ENCODE results near the gene DNAH2. TPM values are rescaled to one million over a fixed set of nuclear protein-coding genes. Genes with fewer than 3 reads are reported as not detected.
A peak's percentile ranks its signal among the peaks of the same experiment; 100 is the strongest.

The DNAH2 gene, protein sequence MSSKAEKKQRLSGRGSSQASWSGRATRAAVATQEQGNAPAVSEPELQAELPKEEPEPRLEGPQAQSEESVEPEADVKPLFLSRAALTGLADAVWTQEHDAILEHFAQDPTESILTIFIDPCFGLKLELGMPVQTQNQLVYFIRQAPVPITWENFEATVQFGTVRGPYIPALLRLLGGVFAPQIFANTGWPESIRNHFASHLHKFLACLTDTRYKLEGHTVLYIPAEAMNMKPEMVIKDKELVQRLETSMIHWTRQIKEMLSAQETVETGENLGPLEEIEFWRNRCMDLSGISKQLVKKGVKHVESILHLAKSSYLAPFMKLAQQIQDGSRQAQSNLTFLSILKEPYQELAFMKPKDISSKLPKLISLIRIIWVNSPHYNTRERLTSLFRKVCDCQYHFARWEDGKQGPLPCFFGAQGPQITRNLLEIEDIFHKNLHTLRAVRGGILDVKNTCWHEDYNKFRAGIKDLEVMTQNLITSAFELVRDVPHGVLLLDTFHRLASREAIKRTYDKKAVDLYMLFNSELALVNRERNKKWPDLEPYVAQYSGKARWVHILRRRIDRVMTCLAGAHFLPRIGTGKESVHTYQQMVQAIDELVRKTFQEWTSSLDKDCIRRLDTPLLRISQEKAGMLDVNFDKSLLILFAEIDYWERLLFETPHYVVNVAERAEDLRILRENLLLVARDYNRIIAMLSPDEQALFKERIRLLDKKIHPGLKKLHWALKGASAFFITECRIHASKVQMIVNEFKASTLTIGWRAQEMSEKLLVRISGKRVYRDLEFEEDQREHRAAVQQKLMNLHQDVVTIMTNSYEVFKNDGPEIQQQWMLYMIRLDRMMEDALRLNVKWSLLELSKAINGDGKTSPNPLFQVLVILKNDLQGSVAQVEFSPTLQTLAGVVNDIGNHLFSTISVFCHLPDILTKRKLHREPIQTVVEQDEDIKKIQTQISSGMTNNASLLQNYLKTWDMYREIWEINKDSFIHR (N-terminal part only)
- polyA plus RNA-seq (2012; ENCODE audit: insufficient read depth, insufficient read length, low read depth) = 4.2 TPM

DNA sequence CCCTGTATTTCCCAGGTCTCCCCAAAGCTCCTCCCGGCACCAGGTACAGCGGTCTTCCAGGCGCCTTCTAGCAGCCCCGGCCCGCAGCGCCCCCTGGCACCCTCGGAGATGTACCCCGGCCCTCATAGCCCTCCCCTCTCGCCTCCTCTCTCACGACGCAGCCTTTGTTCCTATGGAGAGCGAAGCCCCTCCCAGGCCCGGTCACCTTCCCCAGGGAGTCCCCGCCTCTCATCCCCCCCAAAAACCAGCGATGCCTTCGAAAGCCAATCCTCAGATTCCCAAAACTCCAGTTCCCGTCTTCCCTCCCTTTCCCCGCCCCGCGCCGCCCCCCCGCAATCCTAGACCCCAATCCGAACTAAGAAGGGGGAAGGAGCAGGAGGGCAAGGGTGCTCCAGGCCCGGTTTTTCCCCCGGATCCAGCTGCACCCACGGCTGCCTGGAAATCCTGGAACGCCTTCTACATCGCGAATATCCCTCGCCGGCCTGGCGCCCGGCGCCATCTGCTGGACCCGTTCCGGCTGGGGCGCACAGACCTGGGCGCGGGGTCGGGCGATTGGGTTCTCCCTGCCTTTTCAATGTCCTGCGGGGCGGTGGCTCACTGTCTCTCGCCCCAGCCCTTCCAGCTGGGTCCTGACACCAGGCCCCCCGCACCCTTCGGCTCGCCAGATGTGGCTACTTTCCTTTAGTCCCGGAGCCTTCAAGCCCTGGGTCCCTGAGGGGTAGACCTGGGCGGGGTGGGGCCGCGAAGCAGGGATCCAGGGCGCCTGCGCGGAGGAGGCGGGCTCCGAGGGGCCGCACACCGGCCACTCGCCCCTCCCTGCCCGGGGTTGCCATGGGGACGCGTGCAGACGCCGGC, at the start of gene DNAH2:
Gene DNAH2 (plus strand): TSS at position 844 of the 855 bp plus-strand sequence. CDS start 1,991 bp downstream, outside the sequence.
- peak; percentile 40 for TF ChIP-seq CTCF (IDR thresholded peaks at IDR 0.05; ENCODE audit: low read depth, low read length)
- no peaks in the 10 kb centered on the region for H3K9me3 ChIP-seq
- no peaks in the 10 kb centered on the region for H3K36me3 ChIP-seq
- H3K4me3 ChIP-seq (ENCODE audit: low read depth, low read length) = peak within 1 kb of the TSS; percentile 55
- DNase-seq = peak; percentile 87
- no peaks in the 10 kb centered on the region for H3K4me1 ChIP-seq
- H3K27me3 ChIP-seq = peaks cover 4% of the 10 kb centered on the region; the same call in 1 of the 2 replicates

GRCh38 chr17:7668482-7668881, 49.1 kb upstream of the DNAH2 start:
- TF ChIP-seq CTCF (IDR thresholded peaks at IDR 0.05; ENCODE audit: low read depth, low read length) = no peak
- Histone ChIP-seq H3K36me3 (peaks cover 10% of the 10 kb centered on the region), H3K9me3 (no peaks in the 10 kb centered on the region)

GRCh38 chr17:7673239-7673638, 44.3 kb upstream of the DNAH2 start:
- no peak for DNase-seq
- Histone ChIP-seq H3K4me1 (no peaks in the 10 kb centered on the region), H3K36me3 (peaks cover 24% of the 10 kb centered on the region)

More at GRCh38 chr17:7668482-7668881, 49.1 kb upstream of the DNAH2 start:
- Histone ChIP-seq H3K4me1 (no peaks in the 10 kb centered on the region), H3K27me3 (no peaks in the 10 kb centered on the region), H3K4me3 (ENCODE audit: low read depth, low read length) (no peak overlapping the region)
- DNase-seq = no peak

DNA sequence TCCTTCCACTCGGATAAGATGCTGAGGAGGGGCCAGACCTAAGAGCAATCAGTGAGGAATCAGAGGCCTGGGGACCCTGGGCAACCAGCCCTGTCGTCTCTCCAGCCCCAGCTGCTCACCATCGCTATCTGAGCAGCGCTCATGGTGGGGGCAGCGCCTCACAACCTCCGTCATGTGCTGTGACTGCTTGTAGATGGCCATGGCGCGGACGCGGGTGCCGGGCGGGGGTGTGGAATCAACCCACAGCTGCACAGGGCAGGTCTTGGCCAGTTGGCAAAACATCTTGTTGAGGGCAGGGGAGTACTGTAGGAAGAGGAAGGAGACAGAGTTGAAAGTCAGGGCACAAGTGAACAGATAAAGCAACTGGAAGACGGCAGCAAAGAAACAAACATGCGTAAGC, 42.6 kb upstream of the DNAH2 start:
- DNase-seq = no peak
- TF ChIP-seq CTCF (IDR thresholded peaks at IDR 0.05; ENCODE audit: low read depth, low read length) = no peak
- Histone ChIP-seq H3K4me3 (ENCODE audit: low read depth, low read length) (no peak overlapping the region), H3K36me3 (peaks cover 24% of the 10 kb centered on the region), H3K4me1 (no peaks in the 10 kb centered on the region), H3K9me3 (no peaks in the 10 kb centered on the region), H3K27me3 (no peaks in the 10 kb centered on the region)

More at GRCh38 chr17:7673239-7673638, 44.3 kb upstream of the DNAH2 start:
- peak; percentile 57 for TF ChIP-seq CTCF (IDR thresholded peaks at IDR 0.05; ENCODE audit: low read depth, low read length)
- H3K27me3 ChIP-seq = no peaks in the 10 kb centered on the region
- H3K9me3 ChIP-seq = no peaks in the 10 kb centered on the region
- H3K4me3 ChIP-seq (ENCODE audit: low read depth, low read length) = no peak overlapping the region

GRCh38 chr17:7676533-7676932, 41.0 kb upstream of the DNAH2 start:
- Histone ChIP-seq H3K4me3 (ENCODE audit: low read depth, low read length) (no peak overlapping the region), H3K27me3 (no peaks in the 10 kb centered on the region), H3K9me3 (no peaks in the 10 kb centered on the region), H3K36me3 (peaks cover 19% of the 10 kb centered on the region), H3K4me1 (no peaks in the 10 kb centered on the region)
- TF ChIP-seq CTCF (IDR thresholded peaks at IDR 0.05; ENCODE audit: low read depth, low read length) = no peak
- DNase-seq = no peak

Data from BE2C (cell line).